NT2/D1 (cell line): ENCODE data around the gene IDH3G.

Experiments used
- SUZ12 ChIP-seq: IDR thresholded peaks from 2 replicates; pipeline ENCODE4 v1.6.1; 2011; ENCODE audit not compliant: insufficient read length, insufficient read depth; ENCODE audit errors: extremely low read depth
- ZNF274 ChIP-seq: IDR thresholded peaks from 2 replicates; pipeline ENCODE4 v1.6.1; 2011; ENCODE audit warnings: mild to moderate bottlenecking, low read depth, low read length

DNA sequence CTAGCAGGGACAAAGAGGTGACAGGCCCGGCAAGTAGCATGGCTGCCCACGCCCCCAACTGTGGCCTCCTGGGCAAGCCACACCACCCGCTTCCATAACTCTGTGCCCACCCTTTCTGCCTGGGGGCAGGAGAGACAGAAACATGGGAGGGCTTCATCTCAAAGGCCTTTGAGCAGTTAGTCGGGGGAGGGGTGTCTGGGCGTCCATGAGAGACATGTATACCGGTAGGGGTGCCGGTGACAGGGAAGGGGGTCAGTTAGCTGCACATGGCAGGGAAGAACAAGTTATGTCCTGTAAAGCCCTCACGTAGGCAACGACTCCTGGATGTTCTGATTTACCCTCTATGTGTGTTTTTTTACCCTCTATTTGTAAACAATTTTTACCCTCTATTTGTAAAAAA lies 26.9 kb upstream of the IDH3G start:
- TF ChIP-seq ZNF274 (no peak), SUZ12 (no peak)
